Measurements from ENCODE around the gene NFASC.

Gene NFASC

DNA sequence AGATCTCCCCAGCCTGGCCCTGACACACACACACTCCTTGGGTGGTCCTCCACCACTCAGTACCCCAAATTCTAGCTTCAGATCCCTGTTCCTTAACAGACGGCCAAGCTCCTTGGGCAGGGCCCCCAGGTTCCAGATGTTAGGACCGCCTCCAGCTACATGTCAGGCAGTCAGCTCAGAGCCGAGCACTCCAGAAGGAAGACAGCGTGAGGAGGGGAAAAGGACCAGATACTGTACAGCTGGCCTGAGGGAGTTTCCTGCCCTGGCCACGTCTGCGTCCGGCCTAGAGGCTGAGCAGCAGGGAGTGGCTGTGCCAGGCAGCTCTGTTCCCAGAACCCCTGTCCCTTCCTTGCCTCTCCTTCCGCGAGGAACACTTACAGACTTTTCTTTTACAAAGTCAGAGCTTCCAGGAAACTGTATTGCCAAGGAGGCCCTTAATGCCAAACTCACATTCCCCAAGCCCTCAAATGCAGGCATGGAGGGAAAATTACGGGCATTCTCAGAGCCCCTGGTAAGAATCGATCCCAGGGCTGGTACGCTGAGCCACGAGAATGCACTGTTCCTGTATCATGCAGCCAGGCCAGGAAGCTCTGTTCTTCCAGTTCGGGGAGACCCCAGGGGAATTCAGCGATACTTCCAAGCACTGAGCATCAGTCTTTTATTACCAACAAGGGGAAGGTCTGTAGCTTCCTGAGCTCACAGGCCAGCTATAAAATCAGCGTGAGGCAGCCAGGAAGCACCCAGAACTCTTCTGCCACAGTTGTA, 127.1 kb downstream of the NFASC start:
- no peak overlapping the region for H3K4me3 ChIP-seq (ENCODE audit: insufficient read depth, low read length, poor library complexity, severe bottlenecking)
- no peaks in the 10 kb centered on the region for H3K36me3 ChIP-seq (ENCODE audit: low read length)
- H3K27me3 ChIP-seq (ENCODE audit: low read length) = no peaks in the 10 kb centered on the region
- no peaks in the 10 kb centered on the region for H3K79me2 ChIP-seq (ENCODE audit: insufficient read depth, low read length)
- H3K27ac ChIP-seq (ENCODE audit: low read depth, low read length) = no peak overlapping the region
- TF ChIP-seq, protein P1, sequence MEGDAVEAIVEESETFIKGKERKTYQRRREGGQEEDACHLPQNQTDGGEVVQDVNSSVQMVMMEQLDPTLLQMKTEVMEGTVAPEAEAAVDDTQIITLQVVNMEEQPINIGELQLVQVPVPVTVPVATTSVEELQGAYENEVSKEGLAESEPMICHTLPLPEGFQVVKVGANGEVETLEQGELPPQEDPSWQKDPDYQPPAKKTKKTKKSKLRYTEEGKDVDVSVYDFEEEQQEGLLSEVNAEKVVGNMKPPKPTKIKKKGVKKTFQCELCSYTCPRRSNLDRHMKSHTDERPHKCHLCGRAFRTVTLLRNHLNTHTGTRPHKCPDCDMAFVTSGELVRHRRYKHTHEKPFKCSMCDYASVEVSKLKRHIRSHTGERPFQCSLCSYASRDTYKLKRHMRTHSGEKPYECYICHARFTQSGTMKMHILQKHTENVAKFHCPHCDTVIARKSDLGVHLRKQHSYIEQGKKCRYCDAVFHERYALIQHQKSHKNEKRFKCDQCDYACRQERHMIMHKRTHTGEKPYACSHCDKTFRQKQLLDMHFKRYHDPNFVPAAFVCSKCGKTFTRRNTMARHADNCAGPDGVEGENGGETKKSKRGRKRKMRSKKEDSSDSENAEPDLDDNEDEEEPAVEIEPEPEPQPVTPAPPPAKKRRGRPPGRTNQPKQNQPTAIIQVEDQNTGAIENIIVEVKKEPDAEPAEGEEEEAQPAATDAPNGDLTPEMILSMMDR (IDR thresholded peaks at IDR 0.05; ENCODE audit: insufficient read depth, low read length, poor library complexity, severe bottlenecking) = no peak
- TF ChIP-seq EZH2phosphoT487 (conservative IDR thresholded peaks at IDR 0.05; ENCODE audit: low read length) = no peak
- H3F3A ChIP-seq (ENCODE audit: insufficient read depth) = no peaks in the 10 kb centered on the region
- no peaks in the 10 kb centered on the region for H3K9me2 ChIP-seq (replicated peaks; ENCODE audit: insufficient read depth, low read length)
- no peak overlapping the region for H3K4me2 ChIP-seq (ENCODE audit: low read depth, low read length, poor library complexity, severe bottlenecking)
- no peaks in the 10 kb centered on the region for H3K9me3 ChIP-seq (ENCODE audit: insufficient read depth, low read length)
- no peak overlapping the region for H2AFZ ChIP-seq (ENCODE audit: low read depth, low read length, severe bottlenecking)
- no peaks in the 10 kb centered on the region for H4K20me1 ChIP-seq (ENCODE audit: low read depth, low read length)
- H3K9ac ChIP-seq (ENCODE audit: low read length) = no peak overlapping the region

DNA sequence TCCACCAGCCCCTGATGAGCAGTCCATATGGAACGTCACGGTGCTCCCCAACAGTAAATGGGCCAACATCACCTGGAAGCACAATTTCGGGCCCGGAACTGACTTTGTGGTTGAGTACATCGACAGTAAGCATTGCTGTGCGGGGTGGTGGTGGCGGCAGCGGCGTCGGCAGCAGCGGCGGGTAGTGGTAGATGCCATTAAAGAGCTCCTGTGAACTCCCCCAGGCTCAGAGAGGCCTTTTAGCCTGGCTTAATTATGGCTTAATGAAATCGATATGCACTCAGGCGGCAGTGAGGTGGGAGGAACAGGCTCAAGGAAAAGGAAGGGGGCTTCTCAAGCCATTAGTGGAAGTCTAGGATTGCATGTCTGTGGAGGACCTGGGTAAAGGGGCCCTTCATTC, 130.5 kb downstream of the NFASC start:
- no peaks in the 10 kb centered on the region for H3K9me3 ChIP-seq (ENCODE audit: insufficient read depth, low read length)
- H3K9me2 ChIP-seq (replicated peaks; ENCODE audit: insufficient read depth, low read length) = no peaks in the 10 kb centered on the region
- H3K27ac ChIP-seq (ENCODE audit: low read depth, low read length) = no peak overlapping the region
- H3K4me3 ChIP-seq (ENCODE audit: insufficient read depth, low read length, poor library complexity, severe bottlenecking) = no peak overlapping the region
- H3F3A ChIP-seq (ENCODE audit: insufficient read depth) = no peaks in the 10 kb centered on the region
- H3K4me2 ChIP-seq (ENCODE audit: low read depth, low read length, poor library complexity, severe bottlenecking) = no peak overlapping the region
- no peaks in the 10 kb centered on the region for H4K20me1 ChIP-seq (ENCODE audit: low read depth, low read length)
- no peaks in the 10 kb centered on the region for H3K36me3 ChIP-seq (ENCODE audit: low read length)
- H3K9ac ChIP-seq (ENCODE audit: low read length) = no peak overlapping the region
- TF ChIP-seq, protein P1 (IDR thresholded peaks at IDR 0.05; ENCODE audit: insufficient read depth, low read length, poor library complexity, severe bottlenecking) = no peak
- TF ChIP-seq EZH2phosphoT487 (conservative IDR thresholded peaks at IDR 0.05; ENCODE audit: low read length) = no peak
- no peak overlapping the region for H2AFZ ChIP-seq (ENCODE audit: low read depth, low read length, severe bottlenecking)
- H3K27me3 ChIP-seq (ENCODE audit: low read length) = no peaks in the 10 kb centered on the region
- H3K79me2 ChIP-seq (ENCODE audit: insufficient read depth, low read length) = no peaks in the 10 kb centered on the region

DNA sequence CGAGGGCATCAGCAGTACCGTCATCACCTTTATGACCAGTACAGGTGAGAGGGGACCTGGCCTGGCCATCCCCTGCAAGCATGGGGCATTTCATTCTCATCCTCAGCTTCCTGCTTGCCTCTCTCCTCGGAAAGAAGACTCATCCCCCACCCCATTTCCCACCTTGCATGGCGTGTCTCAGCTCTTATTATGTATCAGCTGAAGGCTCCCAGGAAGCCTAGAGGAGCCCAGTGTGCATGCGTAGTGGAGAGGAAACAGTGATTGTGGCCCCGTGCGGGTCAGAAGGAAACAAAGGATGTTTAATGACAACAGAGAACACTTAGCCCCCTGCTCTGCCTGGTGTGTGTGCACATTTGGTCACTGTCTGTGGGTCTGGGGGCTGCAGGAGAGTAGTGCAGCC, 132.0 kb downstream of the NFASC start:
- Histone ChIP-seq H3K9ac (ENCODE audit: low read length) (no peak overlapping the region), H3K4me3 (ENCODE audit: insufficient read depth, low read length, poor library complexity, severe bottlenecking) (no peak overlapping the region), H3K27me3 (ENCODE audit: low read length) (no peaks in the 10 kb centered on the region), H2AFZ (ENCODE audit: low read depth, low read length, severe bottlenecking) (no peak overlapping the region), H3K79me2 (ENCODE audit: insufficient read depth, low read length) (no peaks in the 10 kb centered on the region), H3K4me2 (ENCODE audit: low read depth, low read length, poor library complexity, severe bottlenecking) (no peak overlapping the region), H3K9me2 (replicated peaks; ENCODE audit: insufficient read depth, low read length) (no peaks in the 10 kb centered on the region), H4K20me1 (ENCODE audit: low read depth, low read length) (no peaks in the 10 kb centered on the region), H3K36me3 (ENCODE audit: low read length) (no peaks in the 10 kb centered on the region), H3K27ac (ENCODE audit: low read depth, low read length) (no peak overlapping the region), H3K9me3 (ENCODE audit: insufficient read depth, low read length) (no peaks in the 10 kb centered on the region), H3F3A (ENCODE audit: insufficient read depth) (no peaks in the 10 kb centered on the region)
- TF ChIP-seq EZH2phosphoT487 (conservative IDR thresholded peaks at IDR 0.05; ENCODE audit: low read length) = no peak
- TF ChIP-seq, protein P1 (IDR thresholded peaks at IDR 0.05; ENCODE audit: insufficient read depth, low read length, poor library complexity, severe bottlenecking) = no peak

All from SU-DHL-6 (cell line).